Lower leg skin (tissue), 3 donors: ENCODE results near the gene TLDC2.
"Not testable (repeated sequence)": the region's sequence is repeated elsewhere in the genome, so short reads cannot be mapped to it uniquely, and the experiment has no call there.

Experiments used
- CTCF ChIP-seq, 3 donors: fragments of 450-650 bp; IDR thresholded peaks; one replicate each; pipeline ENCODE4 v1.5.1; 2016; ENCODE audit warnings: antibody characterized with exemption in 3 of 3, mild to moderate bottlenecking in 3 of 3, moderate library complexity in 2 of 3
- POLR2A ChIP-seq, 2 donors: fragments of 450-650 bp; IDR thresholded peaks; one replicate each; pipeline ENCODE4 v1.6.1; 2016 to 2017; ENCODE audit warnings: antibody characterized with exemption in 2 of 2, mild to moderate bottlenecking in 1 of 2, moderate library complexity in 1 of 2

DNA sequence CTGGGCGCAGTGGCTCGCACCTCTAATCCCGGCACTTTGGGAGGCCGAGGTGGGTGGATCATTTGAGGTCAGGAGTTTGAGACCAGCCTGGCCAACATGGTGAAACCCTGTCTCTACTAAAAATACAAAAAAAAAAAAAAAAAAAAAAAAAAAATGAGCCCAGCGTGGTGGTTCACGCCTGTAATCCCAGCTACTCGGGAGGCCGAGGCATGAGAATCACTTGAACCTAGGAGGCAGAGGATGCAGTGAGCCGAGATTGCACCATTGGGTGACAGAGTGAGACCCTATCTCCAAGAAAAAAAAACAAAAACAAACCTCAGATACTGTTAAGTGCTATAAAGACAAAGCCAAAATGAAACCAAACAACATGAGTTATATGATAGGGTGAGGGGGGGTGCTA lies 34.9 kb upstream of the TLDC2 start:
- TF ChIP-seq POLR2A, CTCF (IDR thresholded peaks at IDR 0.05): not testable (repeated sequence)
